ENCODE measurements around the gene CCR9.

- no peak for TF ChIP-seq CTCF (conservative IDR thresholded peaks at IDR 0.05; ENCODE audit: low read depth, low read length)
- no peak for TF ChIP-seq EZH2 (IDR thresholded peaks at IDR 0.05; ENCODE audit: borderline replicate concordance, low read depth, low read length, poor library complexity, severe bottlenecking)
Observed at GRCh38 chr3:45948881-45949280, 62.5 kb downstream of the CCR9 start.

All from A673 (cell line).